Neuronal stem cell (in vitro differentiated cells): ENCODE data around the gene BCAS3.

Experiments used
- DNase-seq: peaks from one replicate; pipeline ENCODE4 v3.0.0-alpha.2; 2013; ENCODE audit warnings: low spot score
- H2AFZ ChIP-seq: one replicate; pipeline ENCODE4 v1.6.1; 2013; ENCODE audit warnings: mild to moderate bottlenecking, low read length, inconsistent platforms
- H2AK5ac ChIP-seq: 2 replicates; pipeline ENCODE4 v1.6.1; 2013; ENCODE audit warnings: low read depth, mild to moderate bottlenecking, inconsistent platforms, low read length, moderate library complexity, mixed read lengths
- H2BK120ac ChIP-seq: 2 replicates; pipeline ENCODE4 v1.6.1; 2013; ENCODE audit warnings: low read depth, mild to moderate bottlenecking, inconsistent platforms, low read length, moderate library complexity, mixed read lengths
- H2BK12ac ChIP-seq: one replicate; pipeline ENCODE4 v1.6.1; 2013; ENCODE audit warnings: low read length, inconsistent platforms
- H2BK15ac ChIP-seq: 2 replicates; pipeline ENCODE4 v1.6.1; 2013; ENCODE audit warnings: mild to moderate bottlenecking, low read length, inconsistent platforms, mixed read lengths
- H2BK5ac ChIP-seq: one replicate; pipeline ENCODE4 v1.6.1; 2013; ENCODE audit warnings: inconsistent platforms, mild to moderate bottlenecking, low read length, moderate library complexity
- H3K14ac ChIP-seq: one replicate; pipeline ENCODE4 v1.6.1; 2013; ENCODE audit warnings: low read length, inconsistent platforms
- H3K18ac ChIP-seq: 2 replicates; pipeline ENCODE4 v1.6.1; 2013; ENCODE audit warnings: low read length, inconsistent platforms
- H3K23ac ChIP-seq: 2 replicates; pipeline ENCODE4 v1.6.1; 2013; ENCODE audit warnings: low read depth, mild to moderate bottlenecking, mixed read lengths, low read length, inconsistent platforms; ENCODE audit not compliant: poor library complexity
- H3K27ac ChIP-seq: replicated peaks from 3 replicates; pipeline ENCODE4 v1.5.1; 2013; ENCODE audit warnings: low read length, inconsistent platforms
- H3K27me3 ChIP-seq, 3 experiments: 2 replicates each; pipeline ENCODE4 v1.6.1; 2013; ENCODE audit warnings: low read length in 3 of 3, mild to moderate bottlenecking in 2 of 3, inconsistent platforms in 1 of 3, low read depth in 1 of 3, mixed read lengths in 1 of 3, moderate library complexity in 1 of 3; ENCODE audit not compliant: control insufficient read depth in 3 of 3, insufficient read depth in 3 of 3
- H3K36me3 ChIP-seq, 2 donors: replicated peaks in 1 of 2; 2 replicates each; pipeline ENCODE4 v1.6.1; 2013; ENCODE audit warnings: low read length in 2 of 2; ENCODE audit not compliant: control insufficient read depth in 2 of 2, insufficient read depth in 2 of 2
- H3K4ac ChIP-seq: 2 replicates; pipeline ENCODE4 v1.6.1; 2013; ENCODE audit warnings: inconsistent platforms, mild to moderate bottlenecking, low read length, moderate library complexity
- H3K4me1 ChIP-seq, 2 donors: 1 replicate in 1 of 2; 2 replicates in 1 of 2; pipeline ENCODE4 v1.6.1; 2013; ENCODE audit warnings: low read length in 2 of 2, low read depth in 1 of 2; ENCODE audit not compliant: control insufficient read depth in 2 of 2, insufficient read depth in 1 of 2
- H3K4me2 ChIP-seq: one replicate; pipeline ENCODE4 v1.6.1; 2013; ENCODE audit warnings: mild to moderate bottlenecking, low read length, inconsistent platforms; ENCODE audit not compliant: insufficient read depth, poor library complexity, severe bottlenecking
- H3K4me3 ChIP-seq, 2 donors: 2 replicates each; pipeline ENCODE4 v1.5.1; 2013; ENCODE audit warnings: low read length in 2 of 2, mild to moderate bottlenecking in 2 of 2, inconsistent platforms in 1 of 2, moderate library complexity in 1 of 2
- H3K79me1 ChIP-seq: one replicate; pipeline ENCODE4 v1.6.1; 2013; ENCODE audit warnings: low read depth, mild to moderate bottlenecking, inconsistent platforms, low read length, moderate library complexity
- H3K9ac ChIP-seq: one replicate; pipeline ENCODE4 v1.6.1; 2013; ENCODE audit warnings: mild to moderate bottlenecking, low read depth, low read length, inconsistent platforms; ENCODE audit not compliant: poor library complexity
- H3K9me3 ChIP-seq, 2 donors: replicated peaks in 1 of 2; 2 replicates each; pipeline versions ENCODE3 to v1.6.1; 2013; ENCODE audit warnings: low read length in 2 of 2, mild to moderate bottlenecking in 2 of 2, inconsistent platforms in 1 of 2, low read depth in 1 of 2, mixed read lengths in 1 of 2, moderate library complexity in 1 of 2; ENCODE audit not compliant: control insufficient read depth in 2 of 2, insufficient read depth in 1 of 2
- H4K8ac ChIP-seq: one replicate; pipeline ENCODE4 v1.6.1; 2013; ENCODE audit warnings: low read depth, mild to moderate bottlenecking, inconsistent platforms, low read length, moderate library complexity
- H4K91ac ChIP-seq: one replicate; pipeline ENCODE4 v1.6.1; 2013; ENCODE audit warnings: low read length, low read depth, mild to moderate bottlenecking, inconsistent platforms; ENCODE audit not compliant: poor library complexity
- WGBS, 2 donors: extraction: QIAGEN DNeasy Blood & Tissue Kit; methylation state at CpG; one replicate each; pipeline ENCODE4 v1.1.7; 2013; ENCODE audit warnings: missing lambda C conversion rate in 2 of 2, mixed read lengths in 1 of 2; ENCODE audit not compliant: insufficient read length in 2 of 2, insufficient replicate concordance in 1 of 2; ENCODE audit errors: extremely low coverage in 2 of 2; 5-methylcytosine and 5-hydroxymethylcytosine counted together

Gene BCAS3

GRCh38 chr17:60901806-60902205 lies 224.2 kb downstream of the BCAS3 start:
- Histone ChIP-seq H3K9me3 (peaks cover 0 to 6% of the 10 kb centered on the region in 2 donors), H3K4me1 (no peaks in the 10 kb centered on the region), H2BK15ac (no peak overlapping the region), H2AFZ (no peak overlapping the region), H3K4me2 (no peak overlapping the region), H3K4me3 (no peak overlapping the region), H3K4ac (no peak overlapping the region), H3K79me1 (peaks cover 1% of the 10 kb centered on the region), H2AK5ac (no peak overlapping the region), H4K91ac (no peak overlapping the region), H3K18ac (no peak overlapping the region), H3K23ac (no peak overlapping the region), H2BK5ac (no peak overlapping the region), H3K36me3 (no peaks in the 10 kb centered on the region), H3K9ac (no peak overlapping the region), H4K8ac (no peak overlapping the region), H2BK12ac (no peak overlapping the region), H3K27ac (no peak overlapping the region), H3K14ac (no peak overlapping the region), H2BK120ac (no peak overlapping the region), H3K27me3 (no peaks in the 10 kb centered on the region)
- no peak for DNase-seq
- WGBS, 2 donors = no CpG with 5 or more reads among the region's 2 CpGs

- H2BK12ac ChIP-seq = no peak overlapping the region
- no peak overlapping the region for H3K14ac ChIP-seq
- H3K27me3 ChIP-seq = no peaks in the 10 kb centered on the region
- H4K8ac ChIP-seq = no peak overlapping the region
- H3K4ac ChIP-seq = no peak overlapping the region
- no peak overlapping the region for H3K18ac ChIP-seq
- DNase-seq = no peak
- H2BK5ac ChIP-seq = no peak overlapping the region
- H3K79me1 ChIP-seq = peaks cover 1% of the 10 kb centered on the region
- no peaks in the 10 kb centered on the region for H3K36me3 ChIP-seq
- H3K9ac ChIP-seq = no peak overlapping the region
- no peak overlapping the region for H2AFZ ChIP-seq
- H3K4me2 ChIP-seq = no peak overlapping the region
- H2BK120ac ChIP-seq = no peak overlapping the region
- H3K4me3 ChIP-seq = no peak overlapping the region
- no peak overlapping the region for H2BK15ac ChIP-seq
- WGBS, 2 donors = no CpG with 5 or more reads among the region's 7 CpGs
- no peak overlapping the region for H3K27ac ChIP-seq
- H4K91ac ChIP-seq = no peak overlapping the region
- no peak overlapping the region for H3K23ac ChIP-seq
- no peaks in the 10 kb centered on the region for H3K9me3 ChIP-seq
- H2AK5ac ChIP-seq = no peak overlapping the region
- no peaks in the 10 kb centered on the region for H3K4me1 ChIP-seq
Observed at GRCh38 chr17:60902399-60902798, 224.7 kb downstream of the BCAS3 start.

GRCh38 chr17:60904582-60904981 lies 226.9 kb downstream of the BCAS3 start:
- no peak overlapping the region for H3K4me2 ChIP-seq

GRCh38 chr17:60905709-60906108 lies 228.1 kb downstream of the BCAS3 start:
- WGBS, 2 donors = no CpG with 5 or more reads among the region's 3 CpGs
- Histone ChIP-seq H3K9me3 (no peaks in the 10 kb centered on the region), H3K14ac (no peak overlapping the region), H3K27me3 (no peaks in the 10 kb centered on the region), H3K23ac (no peak overlapping the region), H3K4me2 (no peak overlapping the region), H3K4me1 (no peaks in the 10 kb centered on the region), H2BK120ac (no peak overlapping the region), H2BK15ac (no peak overlapping the region), H2BK12ac (no peak overlapping the region), H3K27ac (no peak overlapping the region), H2AFZ (no peak overlapping the region), H3K36me3 (no peaks in the 10 kb centered on the region), H3K18ac (no peak overlapping the region), H3K4ac (no peak overlapping the region), H2AK5ac (no peak overlapping the region), H4K91ac (no peak overlapping the region), H4K8ac (no peak overlapping the region), H3K4me3 (no peak overlapping the region), H3K79me1 (no peaks in the 10 kb centered on the region), H3K9ac (no peak overlapping the region), H2BK5ac (no peak overlapping the region)
- no peak for DNase-seq

More at GRCh38 chr17:60904582-60904981, 226.9 kb downstream of the BCAS3 start:
- H3K79me1 ChIP-seq = no peaks in the 10 kb centered on the region
- H2AFZ ChIP-seq = no peak overlapping the region
- H2BK12ac ChIP-seq = no peak overlapping the region
- H3K36me3 ChIP-seq = no peaks in the 10 kb centered on the region
- H3K18ac ChIP-seq = no peak overlapping the region
- no peak overlapping the region for H2BK120ac ChIP-seq
- no peaks in the 10 kb centered on the region for H3K27me3 ChIP-seq
- no peak overlapping the region for H4K91ac ChIP-seq
- no peak overlapping the region for H3K4ac ChIP-seq
- H3K9me3 ChIP-seq = no peaks in the 10 kb centered on the region
- no peak overlapping the region for H3K14ac ChIP-seq
- no peak overlapping the region for H2BK5ac ChIP-seq
- H3K9ac ChIP-seq = no peak overlapping the region
- H4K8ac ChIP-seq = no peak overlapping the region
- no peak overlapping the region for H3K27ac ChIP-seq
- no peaks in the 10 kb centered on the region for H3K4me1 ChIP-seq
- DNase-seq = no peak
- no peak overlapping the region for H2AK5ac ChIP-seq
- no peak overlapping the region for H3K4me3 ChIP-seq
- H2BK15ac ChIP-seq = no peak overlapping the region
- WGBS, 2 donors = no CpG with 5 or more reads among the region's 2 CpGs
- H3K23ac ChIP-seq = no peak overlapping the region
